ENCODE measurements around the gene UBE2R2.
"Not testable (repeated sequence)": the region's sequence is repeated elsewhere in the genome, so short reads cannot be mapped to it uniquely, and the experiment has no call there.

The UBE2R2 gene

DNA sequence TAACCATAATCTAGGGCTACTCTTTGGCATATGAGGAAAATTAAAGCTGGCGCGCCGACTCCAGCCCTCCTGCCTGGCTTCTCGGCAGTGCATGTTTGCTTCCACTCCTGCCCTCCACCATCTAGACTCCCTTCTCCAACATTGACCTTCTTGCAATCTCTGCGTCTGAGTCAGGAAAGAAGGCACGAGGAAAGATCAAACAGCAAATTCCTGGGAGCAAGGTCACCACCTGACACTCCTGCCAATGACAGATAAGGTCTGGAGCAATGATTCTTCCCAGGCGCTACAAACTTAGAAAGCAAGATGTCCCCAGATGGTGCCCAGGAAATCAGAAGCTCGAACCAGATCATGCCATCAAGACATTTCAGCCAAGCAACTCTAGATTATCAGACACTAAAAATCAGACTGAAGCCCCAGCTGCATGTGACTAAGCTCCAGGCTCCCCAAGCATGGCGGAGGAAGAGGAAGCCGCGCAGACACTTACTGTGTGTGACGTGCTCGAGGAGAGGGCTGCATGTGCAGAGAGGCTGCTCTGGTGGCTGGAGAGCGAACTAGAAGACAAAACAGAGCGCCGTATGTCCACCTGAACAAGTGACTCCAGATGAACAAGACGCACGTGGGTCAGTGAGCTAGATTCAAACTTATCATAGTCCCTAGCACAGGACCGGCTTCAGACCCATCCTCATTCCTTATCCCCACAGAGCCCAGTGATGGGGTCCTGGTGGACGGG lies 115.3 kb downstream of the UBE2R2 start:
- DNase-seq, result no peak

DNA sequence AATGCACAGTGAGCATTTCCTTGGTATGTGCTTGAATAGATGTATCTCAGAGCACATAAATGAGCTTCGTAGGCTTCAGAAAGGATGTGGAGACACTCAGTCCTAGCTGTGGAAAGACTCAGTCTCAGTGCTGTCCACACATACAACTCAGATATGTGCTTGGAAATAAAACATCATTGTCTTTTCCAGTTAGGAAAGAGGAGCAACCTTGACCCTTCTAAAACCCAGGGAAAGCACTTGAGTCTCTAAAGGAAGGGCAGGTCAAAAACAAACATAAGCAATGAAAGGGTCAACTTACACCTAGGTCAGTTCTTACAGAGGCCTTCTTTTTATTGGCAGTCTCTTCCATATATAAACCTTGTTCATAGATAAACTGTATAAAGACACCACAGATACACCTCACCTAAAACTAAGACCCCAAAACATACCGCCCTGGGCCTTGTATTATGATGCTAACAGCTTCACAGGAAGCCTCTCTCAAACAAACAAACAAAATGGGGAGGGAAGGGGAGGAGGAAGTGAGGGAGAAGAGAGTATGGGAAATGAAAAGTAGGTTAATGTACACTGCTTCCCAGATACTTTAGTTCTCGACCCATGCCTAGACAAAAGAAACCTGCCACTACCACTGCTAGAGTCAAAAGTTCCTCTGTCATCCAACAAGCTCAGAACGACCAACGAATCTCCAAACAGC lies 117.4 kb downstream of the UBE2R2 start:
- no peak for DNase-seq

DNA sequence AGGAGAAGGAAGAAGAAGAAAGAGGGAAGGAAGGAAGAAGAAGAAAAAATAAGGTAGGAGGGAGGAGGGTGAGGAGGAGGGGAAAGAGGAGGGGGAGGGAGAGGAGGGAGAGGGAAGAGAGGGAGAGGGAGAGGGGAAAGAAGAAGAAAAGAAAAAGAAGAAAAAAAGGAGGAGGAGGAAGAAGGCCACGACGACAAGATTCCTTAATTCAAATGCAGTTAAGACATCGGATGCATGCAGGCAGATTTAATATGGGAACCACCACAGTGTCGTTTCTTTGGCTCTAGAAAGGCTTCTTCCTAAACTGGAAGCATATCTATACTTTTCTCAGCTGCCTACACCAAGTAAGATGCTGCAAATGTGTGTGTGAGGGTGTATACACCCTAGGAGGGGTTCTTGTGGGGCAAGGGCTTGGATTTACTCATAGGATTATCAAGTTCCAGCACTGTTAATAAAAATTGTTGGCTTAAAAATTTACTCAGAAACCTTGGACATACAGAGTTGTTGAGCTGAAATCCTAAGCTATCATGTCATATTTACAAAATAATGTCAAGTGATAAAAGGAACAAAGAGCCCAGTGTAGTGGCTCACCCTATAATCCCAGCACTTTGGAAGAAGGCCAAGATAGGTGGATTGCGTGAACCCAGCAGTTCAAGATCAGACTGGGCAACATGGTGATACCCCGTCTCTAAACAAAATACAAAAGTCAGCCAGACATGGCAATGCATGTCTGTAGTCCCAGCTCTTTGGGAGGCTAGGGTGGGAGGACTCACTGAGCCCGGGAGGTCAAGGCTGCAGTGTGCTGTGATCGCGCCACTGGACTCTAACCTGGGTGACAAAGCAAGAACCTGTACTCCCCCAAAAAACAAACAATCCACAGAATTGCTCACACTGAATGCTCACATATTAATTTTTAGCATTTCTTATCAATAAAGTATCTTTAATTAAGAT lies 123.2 kb downstream of the UBE2R2 start:
- no peak for DNase-seq

DNA sequence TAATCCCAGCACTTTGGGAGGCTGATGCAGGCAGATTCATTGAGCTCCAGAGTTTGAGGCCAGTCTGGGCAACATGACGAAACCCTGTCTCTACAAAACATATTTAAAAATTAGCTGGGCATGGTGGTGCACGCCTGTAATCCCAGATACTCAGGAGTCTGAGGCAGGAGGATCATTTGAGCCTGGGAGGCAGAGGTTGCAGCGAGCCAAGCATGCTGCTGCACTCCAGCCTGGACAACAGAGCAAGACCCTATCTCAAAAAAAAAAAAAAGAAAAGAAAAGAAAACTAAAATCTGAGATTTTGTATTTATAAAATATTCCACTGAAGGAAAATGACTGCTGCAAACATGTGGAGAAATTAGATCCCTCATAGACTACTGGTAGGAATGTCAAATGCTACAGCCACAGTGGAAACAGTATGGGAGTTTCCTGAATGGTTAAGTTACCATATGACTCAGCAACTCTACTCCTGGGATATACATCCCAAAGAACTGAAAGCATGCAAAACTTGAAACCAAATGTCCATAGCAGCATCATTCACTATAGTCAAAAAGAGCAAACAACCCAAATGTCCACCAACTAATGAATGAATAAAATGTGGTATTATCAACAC lies 125.6 kb downstream of the UBE2R2 start:
- DNase-seq, result no peak

DNA sequence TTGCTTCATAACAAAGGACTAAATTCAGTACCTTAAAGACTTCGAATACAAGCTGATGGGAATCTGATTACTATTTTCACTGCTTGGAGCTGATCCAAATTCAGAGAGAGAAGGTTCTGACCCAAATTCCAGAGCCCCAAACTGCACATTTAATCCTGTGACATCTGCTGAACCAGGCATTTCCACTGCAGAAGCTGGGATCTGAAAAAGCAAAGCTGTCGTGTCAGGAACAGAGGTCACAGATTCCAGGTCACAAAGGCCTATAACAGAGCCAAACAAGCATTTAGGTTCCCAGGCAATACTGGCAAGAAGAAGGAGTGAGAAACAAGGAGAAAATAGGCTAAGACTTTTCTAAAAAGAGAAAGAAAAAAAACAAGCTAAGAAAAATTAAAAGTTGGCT lies 126.4 kb downstream of the UBE2R2 start:
- DNase-seq, result no peak

DNA sequence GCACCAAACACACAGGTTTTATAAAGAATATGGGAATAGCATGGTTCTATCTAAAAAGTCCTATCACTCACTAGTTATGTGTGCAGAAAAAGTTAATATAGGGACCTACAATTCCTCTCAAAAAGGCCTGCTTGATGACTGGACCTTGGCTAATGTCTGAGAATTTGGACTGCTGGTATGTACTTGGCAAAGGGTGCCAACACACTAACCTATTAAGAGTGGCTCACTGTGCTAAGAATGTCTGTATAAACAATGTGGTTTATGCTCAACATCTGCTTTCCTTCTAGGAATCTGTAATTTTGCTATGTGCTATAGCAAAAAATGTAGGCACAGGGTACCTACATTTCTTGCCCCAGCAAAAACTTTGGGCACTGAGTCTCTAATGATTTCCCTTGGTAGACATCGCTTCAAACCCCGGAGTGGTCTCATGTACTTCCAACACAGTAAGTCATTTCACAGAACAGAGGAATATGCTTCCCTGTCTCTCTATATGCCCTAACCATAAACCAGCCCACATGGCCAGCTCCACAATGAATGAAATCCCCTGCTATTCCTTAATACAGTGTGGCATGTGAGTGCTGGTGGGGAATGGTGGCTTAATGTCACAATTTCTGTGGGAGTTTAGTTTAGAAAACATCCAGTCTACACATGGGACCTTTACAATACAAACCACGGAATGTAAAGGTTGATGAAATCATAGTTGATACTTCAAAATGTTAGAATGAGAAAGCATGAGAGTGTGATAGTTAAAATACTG lies 130.0 kb downstream of the UBE2R2 start:
- DNase-seq, result no peak

DNA sequence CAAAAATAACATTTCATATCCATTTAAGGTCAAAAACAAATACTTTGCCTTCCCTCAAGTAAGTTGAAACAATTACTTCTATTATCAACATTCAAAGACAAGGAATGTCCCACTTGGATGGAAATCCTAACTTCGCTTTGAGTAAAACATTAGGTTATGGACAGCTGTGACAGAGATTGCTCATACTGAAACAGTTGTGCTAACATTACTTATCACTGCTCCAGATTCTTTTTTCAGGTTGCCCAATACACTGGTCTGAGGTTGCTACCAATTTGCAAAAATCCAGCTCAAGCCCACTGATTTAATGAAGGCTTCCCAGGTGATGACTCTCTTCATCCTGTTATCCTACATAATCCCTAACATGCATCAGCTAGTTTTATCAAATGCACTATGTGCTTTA lies 133.4 kb downstream of the UBE2R2 start:
- no peak for DNase-seq

DNA sequence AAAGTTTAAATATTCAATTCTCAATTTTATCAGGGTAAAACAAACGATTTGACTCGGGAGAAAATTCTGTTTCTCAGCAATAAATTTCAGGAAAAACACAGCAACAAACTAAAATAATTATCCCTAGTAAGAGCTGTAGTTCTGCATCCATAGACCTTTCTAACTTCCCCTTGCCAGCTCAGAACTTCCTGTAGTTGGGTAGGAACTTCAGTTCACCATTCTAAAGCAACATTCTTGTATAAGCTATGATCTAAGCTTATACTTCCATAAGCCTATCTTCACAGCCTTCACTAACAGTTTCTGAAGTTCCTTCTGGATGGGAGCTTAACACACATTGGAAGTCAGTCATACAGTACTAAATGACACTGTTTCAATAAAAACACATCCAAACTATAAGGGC lies 135.1 kb downstream of the UBE2R2 start:
- no peak for DNase-seq

DNA sequence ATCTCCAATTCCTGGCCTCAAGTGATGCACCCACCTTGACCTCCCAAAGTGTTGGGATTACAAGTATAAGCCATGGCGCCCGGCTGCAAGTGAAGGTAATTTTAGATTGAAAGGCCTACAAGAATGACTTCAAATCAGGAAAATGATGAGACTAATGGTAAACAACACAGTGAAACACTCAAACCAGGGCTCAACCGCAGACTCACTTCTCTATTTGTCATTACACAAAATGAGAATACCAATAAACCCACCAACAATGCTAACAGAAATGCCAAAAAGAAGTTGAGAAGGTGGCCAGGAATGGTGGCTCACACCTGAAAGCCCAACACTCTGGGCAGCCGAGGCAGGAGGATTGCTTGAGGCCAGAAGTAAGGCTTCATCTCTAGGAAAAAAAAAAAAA lies 139.6 kb downstream of the UBE2R2 start:
- DNase-seq, result no peak

DNA sequence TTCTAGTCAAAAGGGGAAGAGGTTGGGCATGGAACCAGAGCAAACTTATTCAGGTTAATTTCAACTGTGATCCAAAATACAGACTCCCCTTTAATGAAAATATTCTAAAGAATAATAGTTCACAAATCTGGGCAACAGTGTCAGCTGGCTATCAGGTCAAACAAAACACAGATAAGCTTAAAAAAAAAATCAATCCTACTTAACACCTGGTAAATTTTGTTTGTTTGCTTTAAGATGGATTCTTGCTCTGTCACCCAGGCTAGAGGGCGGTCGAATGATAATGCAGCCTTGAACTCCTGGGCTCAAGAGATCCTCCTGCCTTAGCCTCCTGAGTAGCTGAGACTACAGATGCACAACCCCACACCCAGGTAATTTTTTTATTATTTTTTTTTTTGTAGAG lies 142.8 kb downstream of the UBE2R2 start:
- DNase-seq, result no peak

DNA sequence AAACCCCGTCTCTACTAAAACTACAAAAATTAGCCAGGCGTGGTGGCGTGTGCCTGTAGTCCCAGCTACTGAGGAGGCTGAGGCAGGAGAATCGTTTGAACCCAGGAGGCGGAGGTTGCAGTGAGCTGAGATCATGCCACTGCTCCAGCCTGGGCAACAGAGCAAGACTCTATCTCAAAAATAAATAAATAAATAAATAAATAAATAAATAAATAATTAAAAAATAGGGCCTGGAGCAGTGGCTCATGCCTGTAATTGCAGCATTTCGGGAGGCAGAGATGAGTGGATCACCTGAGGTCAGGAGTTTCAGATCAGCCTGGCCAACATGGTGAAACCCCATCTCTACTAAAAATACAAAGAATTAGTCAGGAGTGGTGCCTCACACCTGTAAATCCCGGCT lies 145.5 kb downstream of the UBE2R2 start:
- not testable (repeated sequence) for DNase-seq

DNA sequence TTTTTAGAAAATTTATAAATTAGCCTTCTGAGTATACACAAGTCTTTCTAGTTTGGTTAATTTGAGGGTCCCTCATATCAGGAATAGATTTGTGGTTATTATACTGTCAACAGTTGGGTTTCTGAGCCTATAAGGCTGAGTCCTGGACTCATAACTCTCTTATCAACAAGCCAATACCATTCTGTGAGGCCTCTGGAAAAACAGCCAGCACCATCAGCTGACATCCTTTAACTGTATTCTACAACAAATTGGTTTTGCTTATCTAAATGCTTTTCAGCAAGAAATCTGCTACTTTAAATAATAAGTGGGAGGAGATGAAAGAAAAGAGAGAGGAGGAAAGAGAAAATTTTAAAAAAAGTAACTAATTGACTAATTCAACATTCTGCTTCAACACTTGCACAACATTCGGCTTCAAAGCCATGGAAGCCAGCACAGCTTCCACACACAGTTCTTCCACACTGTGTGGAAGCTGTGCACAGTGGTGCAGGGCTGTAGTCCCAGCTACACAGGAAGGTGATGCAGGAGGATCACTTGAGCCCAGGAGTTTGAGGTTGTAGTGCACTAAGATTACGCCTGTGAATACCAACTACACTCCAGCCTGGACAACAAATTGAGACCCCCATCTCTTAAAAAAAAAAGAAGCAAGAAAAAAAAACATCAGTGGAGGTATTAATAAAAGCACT lies 147.3 kb downstream of the UBE2R2 start:
- no peak for DNase-seq
